Amygdala (tissue), 56 donors: ENCODE data around the gene CRAT.
"Not testable (repeated sequence)": the region's sequence is repeated elsewhere in the genome, so short reads cannot be mapped to it uniquely, and the experiment has no call there.

Source experiments
- DNase-seq, 56 donors: peaks; one replicate each; lab custom pipeline; 2025; lab: John Stamatoyannopoulos, UW

CRAT gene

DNA sequence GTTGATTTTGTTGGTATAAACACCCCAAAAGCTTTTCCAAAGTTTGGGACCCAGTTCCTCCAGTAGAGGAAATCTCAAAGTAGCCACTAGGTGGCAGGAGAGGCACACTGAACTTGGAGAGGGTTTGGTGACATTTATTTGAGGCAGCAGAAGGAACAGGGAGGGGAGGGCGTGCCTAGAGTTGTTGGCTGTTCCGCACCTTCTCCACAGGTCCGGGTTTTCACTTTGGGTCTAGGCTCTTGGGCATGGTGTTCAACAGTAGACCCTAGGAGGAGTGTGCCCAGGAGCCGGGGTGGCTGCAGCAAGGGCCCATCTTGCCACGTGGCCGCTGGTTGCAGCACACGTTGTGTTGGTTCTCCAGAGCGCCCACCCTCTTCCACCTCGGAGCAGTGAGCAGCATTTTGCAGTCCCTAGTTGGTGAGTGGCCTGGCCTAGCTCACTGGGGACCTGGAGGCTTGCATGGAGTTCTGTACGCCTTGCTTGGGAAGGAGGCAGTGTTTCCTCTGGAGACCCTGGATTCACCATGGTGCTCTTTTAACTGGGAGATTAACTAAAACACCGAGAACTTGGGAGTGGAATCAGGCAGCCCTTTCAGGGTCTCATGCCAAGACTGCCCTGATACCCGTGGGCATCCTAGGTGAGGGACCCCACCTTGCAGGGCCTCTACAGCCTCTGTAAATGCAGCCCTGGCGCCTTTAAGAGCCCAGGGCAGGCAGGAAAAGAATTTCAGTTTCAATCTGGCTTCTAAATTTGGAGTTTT lies 28.8 kb upstream of the CRAT start:
- peak in 49 of 56 donors; percentile 36 to 88 (median 69) for DNase-seq

DNA sequence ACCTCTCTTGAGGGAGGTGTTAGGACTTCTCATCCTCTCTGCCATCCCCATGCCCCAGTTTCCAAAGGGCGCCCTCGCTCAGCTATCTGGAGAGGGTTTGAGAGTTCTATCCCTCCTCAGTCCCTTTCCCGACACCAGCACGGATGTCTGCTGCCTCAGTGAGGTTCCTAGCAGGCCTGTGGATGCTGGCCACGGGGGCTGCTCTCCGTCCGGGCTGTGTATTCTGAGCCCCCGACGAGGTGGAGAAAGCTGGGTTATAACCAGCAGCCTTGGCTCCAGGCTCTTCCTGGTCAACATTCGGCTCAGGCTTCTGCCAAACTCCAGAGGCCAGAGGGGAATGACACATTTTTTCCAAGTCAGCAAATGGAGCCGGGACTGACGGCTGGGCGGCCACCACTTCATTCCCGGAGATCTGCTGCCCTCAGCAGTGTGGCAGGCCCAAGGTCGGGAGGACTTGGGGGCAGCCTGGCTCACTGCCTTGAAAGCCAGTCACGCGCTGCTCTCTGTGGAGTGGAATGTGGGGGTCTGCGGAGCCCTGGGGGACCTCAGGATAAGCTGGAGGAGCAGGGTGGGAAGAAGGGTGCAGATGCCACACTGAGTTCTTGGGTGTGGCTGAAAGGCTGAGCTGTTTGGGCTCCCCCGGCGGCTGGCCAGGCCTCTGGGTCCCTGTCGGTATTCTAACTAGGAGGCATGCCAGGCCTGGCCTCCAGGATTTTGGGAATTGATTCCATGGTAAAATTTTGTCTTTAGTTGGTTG lies 28.1 kb upstream of the CRAT start:
- DNase-seq = peak in 7 of 56 donors; percentile 24 to 64 (median 50)

DNA sequence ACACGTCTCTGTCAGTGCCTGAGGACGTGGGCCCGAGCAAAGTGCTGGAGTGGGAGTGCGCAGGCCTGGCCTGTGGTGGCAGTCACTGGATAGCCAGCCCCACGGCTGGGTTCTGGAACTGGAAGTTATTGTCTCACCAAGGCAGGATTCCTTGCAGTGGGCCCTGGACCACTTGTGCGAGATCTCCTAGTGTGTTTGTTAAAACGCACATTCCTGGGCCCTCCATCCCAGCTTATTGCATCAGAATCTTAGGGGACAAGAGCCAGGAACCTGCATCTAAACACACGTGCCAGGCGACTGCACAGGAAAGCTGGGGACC lies 27.5 kb upstream of the CRAT start:
- no peak for DNase-seq

DNA sequence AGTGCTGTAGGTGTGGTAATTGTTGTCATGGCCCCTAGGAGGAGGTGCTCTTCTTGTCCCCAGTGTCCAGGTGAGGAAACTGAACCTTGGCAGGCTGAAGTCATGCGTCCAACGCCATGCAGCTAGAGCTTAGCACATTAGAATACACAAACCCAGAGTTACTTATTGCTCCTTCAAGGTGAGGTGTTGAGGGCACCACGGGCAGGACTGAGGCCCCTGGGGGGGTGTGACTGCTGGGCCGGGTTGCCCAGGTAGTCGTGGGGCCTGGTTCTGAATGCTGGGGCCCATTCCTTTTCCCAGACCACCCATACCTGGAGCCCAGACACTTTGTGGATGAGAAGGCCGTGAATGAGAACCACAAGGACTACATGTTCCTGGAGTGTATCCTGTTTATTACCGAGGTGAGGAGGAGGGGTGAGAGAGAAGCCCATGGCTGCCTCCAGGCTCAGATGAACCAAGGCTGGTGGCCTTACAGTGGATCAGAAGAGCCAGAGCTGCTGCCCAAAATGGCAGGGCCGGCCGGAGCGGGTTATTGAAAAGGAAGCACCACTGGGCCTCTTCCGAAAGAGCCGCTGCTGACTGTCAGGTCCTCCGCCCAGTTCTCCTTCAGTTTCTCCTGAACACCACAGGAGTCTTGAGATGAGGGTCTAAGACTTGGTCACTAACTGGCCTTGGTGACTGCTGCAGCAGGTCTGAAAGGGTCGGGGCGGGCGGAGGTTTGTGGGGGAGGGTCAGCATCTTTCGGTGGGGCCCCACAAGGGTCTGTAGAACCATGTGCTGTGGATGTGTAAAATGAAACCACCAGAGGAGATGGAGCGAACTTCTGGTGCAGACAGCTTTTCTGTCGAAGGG lies 26.9 kb upstream of the CRAT start:
- DNase-seq = no peak

DNA sequence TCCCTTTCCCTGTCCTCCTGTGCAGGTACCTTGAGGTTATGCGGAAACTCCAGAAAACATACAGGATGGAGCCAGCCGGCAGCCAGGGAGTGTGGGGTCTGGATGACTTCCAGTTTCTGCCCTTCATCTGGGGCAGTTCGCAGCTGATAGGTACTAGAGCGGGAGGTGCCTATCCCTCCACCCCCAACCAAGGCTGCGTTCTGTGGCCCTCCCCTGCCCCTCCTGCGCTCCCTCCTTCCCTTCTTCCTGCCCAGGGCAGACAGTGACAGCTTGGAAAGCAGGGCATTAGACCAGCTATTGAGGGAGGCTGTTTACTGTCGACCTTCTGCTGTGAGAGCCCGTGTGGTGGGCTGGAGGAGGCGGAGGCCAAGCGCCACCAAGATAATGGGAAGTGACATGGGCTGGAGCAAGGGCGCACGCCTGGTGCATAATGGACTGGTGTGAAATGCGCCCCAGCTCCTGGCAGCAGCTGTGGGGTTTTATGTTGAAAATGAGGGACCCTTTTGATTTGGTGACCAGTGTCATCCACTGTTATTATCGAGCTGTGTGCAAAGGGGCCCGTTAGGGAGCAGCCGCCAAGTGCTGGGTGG lies 25.9 kb upstream of the CRAT start:
- no peak for DNase-seq

DNA sequence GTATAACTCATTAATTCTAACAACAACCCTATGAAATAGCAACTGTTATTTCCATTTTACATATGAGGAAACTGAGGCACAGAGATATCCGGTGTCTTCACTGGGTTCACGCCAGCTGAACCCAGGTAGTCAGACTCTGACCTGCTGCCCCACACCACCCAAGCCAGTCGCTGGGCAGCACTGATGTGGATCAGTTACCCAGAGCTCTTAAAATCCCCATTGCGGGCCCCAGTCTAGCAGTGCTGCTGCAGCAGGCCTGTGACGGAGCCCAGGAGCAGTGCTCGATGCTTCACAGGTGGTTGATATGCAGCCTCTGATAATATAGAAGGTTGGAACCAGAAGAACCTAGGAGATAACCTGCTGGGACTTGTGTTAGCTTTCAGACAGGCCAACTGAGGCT lies 24.9 kb upstream of the CRAT start:
- DNase-seq = no peak

DNA sequence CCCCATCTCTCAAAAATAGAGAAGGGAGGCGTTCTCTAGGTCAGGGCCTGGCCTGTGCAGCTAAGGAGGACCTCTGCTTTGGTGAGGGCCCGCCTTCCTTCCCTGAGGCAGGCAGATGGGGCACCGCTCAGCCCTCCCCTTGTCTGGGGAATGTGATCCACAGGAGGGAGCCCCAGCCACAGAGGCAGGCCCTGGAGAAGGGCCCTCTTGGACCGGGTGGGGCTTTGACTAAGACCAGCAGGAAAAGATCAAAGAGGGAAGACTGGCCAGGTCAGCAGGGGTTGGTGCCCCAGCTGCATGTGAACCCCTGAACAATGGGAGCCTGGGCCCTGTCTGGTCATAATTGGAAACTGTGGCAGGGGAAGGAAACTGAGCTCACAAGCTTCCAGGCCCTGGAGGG lies 22.5 kb upstream of the CRAT start:
- DNase-seq = no peak

DNA sequence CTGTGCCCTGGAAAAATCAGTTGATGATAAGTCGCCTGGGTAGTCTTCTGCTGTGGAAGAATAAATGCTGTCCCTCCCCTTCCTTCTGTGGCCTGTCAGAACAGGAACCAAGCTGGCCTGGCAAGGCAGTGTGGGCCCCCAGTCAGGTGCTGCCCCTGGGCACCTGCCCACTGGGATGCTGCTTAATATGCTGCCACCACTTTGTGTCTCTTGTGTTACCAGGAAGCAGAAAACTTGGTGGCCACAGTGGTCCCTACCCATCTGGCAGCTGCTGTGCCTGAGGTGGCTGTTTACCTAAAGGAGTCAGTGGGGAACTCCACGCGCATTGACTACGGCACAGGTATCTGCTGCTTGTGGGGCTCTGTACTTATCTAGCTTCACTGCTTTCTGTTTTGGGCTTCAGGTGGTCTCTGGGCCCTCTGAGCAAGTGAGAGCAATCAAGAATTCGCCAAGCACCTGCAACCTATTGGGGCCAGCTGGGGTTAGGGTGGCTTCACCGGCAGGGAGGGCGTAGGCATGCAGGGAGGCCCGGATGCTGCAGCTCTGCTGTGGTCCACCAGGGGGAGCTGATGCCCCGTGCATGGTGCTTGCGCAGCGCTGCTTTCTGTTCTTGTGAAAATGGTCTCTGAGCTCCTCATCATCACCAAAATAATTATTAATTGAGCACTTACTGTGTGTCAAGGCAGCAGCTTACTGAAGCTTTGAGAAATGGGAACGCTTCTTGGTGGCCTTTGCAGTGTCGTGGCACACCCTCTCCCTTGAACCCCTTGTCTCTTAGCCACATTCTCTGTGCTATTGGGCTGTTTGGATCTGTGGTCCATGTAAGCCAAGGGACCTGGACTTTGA lies 20.9 kb upstream of the CRAT start:
- peak in 45 of 56 donors; percentile 18 to 85 (median 49) for DNase-seq

DNA sequence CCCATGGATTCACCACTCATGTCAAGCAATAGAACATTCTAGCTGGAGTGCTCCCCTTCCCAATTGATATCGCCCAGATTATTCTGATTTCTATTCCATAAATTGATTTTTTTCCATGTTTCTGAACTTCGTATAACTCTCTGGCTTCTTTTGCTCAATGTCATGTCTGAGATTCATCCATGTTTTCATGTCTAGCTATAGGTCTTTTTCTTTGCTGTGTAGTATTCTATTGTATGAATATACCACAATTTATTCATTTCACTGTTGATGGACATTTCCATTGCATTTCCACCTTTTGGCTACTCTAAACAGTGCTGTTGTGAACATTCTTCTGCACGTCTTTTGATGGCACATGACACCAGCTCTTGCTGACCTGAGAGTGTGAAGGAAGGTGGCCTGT lies 20.2 kb upstream of the CRAT start:
- DNase-seq = no peak

DNA sequence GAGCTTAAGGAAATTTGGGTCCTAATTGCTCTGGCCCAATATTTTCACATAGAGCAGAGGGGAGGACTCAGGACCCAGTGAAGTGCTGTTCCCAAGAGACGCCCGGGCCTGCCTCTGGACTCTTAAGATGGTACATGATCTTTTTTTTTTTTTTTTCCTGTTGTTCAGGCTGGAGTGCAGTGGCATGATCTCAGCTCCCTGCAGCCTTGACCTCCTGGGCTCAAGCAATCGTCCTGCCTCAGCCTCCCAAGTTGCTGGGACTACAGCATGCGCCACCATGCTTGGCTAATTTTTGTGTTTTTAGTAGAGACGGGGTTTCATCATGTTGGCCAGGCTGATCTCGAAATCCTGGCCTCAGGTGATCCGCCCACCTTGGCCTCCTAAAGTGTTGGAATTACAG lies 19.7 kb upstream of the CRAT start:
- DNase-seq = not testable (repeated sequence)

DNA sequence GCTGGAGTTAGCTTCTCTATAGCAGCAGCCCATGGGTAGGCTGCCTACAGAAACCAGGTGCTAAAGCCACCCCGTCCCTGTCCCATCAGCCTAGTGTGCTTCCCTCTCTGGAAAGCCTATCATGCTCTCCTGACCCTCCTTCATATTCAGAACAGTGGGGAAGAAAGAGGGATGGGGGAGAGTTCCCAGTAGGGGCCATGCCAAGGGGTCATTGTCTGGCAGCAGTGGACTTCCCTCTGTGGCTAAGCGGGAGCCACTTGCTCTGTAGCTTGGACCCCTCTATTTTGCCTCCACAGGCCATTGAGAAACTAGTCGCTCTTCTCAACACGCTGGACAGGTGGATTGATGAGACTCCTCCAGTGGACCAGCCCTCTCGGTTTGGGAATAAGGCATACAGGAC lies 18.1 kb upstream of the CRAT start:
- DNase-seq = no peak

DNA sequence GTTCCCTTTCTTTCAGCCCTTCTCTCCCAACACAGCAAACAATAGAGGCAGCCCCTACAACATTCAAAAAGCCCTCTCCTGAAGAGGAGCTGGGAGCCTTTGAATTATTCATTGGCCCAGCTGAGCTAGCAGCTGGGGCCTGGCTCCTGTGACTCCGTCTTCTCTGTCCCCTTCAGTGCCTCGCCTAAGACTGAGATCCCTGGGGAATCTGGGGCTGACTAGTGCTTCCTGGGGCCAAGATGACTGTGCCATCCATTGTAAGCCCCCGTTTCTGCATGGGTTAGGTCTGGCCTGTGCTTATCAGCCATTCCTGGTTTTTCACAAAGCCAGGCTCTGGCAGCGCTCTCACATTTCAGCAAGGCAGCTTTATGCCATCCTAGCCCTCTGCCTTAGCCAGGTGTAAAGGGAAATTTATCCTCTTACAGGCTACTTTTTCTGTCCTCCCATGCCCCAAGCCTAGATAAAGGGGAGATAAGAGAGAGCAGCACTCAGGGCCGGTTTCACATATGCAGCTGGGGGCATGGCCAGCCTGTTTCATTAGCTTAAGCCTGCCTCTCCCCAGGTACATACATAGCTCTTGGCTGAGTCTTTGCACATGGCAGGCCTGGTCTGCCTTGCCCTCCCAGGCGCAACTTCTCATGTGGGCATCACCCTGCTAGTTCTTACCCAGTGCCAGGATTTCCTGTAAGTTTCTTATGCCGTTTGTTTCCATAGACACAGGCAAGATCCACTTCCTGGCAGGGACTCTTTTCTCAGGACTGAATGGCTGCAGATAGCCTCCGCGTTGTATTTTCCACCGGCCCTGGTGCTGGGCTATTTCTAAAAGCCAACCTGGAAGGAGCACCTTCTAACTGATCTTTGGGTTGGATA lies 16.4 kb upstream of the CRAT start:
- DNase-seq = peak in 15 of 56 donors; percentile 9 to 63 (median 37)

DNA sequence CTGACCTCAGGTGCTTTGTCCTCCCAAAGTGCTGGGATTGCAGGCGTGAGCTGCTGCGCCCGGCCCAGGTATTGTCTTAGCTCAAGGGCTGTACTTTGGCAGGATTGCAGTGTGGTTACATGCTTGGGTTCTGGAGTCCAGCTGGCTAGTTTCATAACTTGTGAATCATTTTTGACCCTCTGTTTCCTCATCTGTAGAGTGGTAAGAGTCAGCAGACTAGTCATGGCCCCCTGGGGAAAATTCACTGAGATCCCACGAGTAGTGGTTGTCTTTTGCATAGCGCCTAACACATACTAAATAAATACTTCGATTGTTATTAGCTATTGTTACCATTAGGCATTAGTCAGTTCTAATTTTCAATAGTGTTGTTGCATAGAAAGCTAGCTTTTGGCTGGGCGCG lies 14.9 kb upstream of the CRAT start:
- no peak for DNase-seq

DNA sequence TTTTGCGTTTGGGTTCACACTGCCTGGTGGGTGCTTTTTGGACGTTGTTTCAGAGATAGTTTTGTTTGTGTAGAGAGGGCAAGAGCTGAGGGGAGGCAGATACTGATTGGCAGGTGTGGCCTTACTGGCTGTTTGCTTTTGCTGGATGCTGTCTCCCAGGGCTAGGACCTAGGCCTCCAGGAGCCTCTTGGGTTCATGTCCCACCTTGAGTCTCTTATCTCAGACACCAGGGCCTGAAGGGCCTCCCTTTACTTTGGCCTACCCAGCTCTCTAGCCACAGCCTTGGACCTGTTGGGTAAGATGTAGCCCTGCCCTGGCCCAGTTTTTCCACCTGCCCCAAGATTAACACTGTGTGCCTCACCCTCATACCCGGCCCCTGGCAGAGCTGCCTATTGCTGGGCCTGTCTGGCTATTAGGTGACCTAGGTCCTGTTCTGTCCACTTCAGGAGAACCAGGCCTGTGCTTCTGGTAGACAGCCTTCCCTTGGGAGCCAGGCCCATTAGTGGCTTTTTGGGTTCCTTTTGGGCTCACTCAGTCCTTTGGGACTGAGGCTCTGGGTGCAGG lies 14.0 kb upstream of the CRAT start:
- DNase-seq = no peak

DNA sequence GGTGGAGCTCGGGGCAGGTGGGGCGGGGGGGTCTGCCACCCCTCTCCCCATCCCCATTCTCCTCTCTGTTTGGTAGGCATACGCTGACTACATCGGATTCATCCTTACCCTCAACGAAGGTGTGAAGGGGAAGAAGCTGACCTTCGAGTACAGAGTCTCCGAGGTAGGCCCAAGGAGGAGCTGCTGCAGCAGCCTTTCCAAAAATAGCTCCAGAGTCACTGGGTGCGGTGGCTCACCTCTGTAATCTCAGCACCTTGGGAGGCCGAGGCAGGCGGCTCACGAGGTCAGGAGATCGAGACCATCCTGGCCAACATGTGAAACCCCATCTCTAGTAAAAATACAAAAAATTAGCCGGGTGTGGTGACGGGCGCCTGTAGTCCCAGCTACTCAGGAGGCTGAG lies 12.4 kb upstream of the CRAT start:
- not testable (repeated sequence) for DNase-seq

DNA sequence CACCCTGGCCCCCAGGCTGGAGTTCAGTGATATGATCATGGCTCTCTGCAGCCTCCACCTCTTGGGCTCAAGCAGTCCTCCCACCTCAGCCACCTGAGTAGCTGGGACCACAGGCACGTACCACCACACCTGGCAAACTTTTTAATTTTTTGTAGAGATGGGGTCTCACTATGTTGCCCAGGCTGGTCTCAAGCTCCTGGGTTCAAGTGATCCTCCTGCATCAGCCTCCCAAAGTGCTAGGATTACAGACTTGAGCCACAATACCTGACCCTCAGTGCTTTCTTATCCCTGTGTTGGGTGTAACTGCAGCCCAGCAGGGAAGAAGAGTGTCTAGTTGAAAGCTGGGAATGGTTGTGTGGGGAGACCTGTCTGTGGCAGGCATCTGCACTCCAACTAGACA lies 11.5 kb upstream of the CRAT start:
- DNase-seq = no peak

DNA sequence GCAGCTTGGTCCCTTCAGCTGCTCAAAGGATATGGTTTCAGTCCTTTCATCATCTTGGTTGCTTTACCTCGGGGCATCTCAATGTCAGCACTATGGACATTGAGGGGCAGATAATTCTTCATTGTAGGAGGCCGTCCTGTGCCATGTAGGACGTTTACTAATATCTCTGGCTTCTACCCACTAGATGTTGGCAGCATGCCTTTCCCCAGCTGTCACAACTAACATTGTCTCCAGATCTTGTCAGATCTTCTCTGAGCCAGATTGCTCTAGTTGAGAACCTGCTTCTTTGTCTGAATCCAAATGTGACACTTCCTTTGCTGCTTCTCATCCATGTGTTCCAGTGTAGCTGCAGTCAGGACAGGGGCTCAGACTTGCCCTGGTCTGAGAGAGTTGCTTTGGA lies 10.9 kb upstream of the CRAT start:
- peak in 29 of 56 donors; percentile 13 to 82 (median 40) for DNase-seq

DNA sequence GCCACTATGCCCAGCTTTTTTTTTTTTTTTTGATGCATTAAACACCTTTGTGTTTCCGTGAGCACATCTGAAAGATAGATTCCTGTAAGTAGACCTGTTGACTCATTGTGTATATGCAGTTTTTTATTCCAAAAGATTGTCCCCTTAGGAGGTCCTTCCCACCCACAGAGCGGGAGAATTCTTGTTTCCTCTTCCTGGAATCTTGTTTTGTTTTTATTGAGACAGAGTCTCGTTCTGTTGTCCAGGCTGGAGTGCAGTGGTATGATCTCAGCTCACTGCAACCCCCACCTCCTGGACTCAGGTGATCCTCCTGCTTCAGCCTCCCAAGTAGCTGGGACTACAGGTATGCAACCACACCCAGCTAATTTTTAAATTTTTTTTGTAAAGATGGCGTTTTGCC lies 8.2 kb upstream of the CRAT start:
- no peak for DNase-seq
